Stimulated activated memory B cell treated with anti-CD40 and anti-IgM and Interleukin-4, amounts not matched to agents 10 μg/mL and 1 μg/mL and 100 μg/mL, for 72 hours (primary cell): Measurements from ENCODE around the gene YIPF2.
"Not testable (repeated sequence)": the region's sequence is repeated elsewhere in the genome, so short reads cannot be mapped to it uniquely, and the experiment has no call there.

Source experiments
- ATAC-seq: fragments of 150-1000 bp; cut with Tn5 transposase; 2 replicates; pipeline ENCODE4 v1.10.0; 2021
- H3K27ac Mint-ChIP-seq: one replicate; pipeline ENCODE4 v1.8.0; 2022; ENCODE audit warnings: mild to moderate bottlenecking, mixed read lengths
- H3K27me3 Mint-ChIP-seq: one replicate; pipeline ENCODE4 v1.8.0; 2022; ENCODE audit warnings: mixed read lengths
- H3K36me3 Mint-ChIP-seq: one replicate; pipeline ENCODE4 v1.8.0; 2022; ENCODE audit warnings: mixed read lengths
- H3K4me1 Mint-ChIP-seq: one replicate; pipeline ENCODE4 v1.8.0; 2022; ENCODE audit warnings: mixed read lengths
- H3K4me3 Mint-ChIP-seq: one replicate; pipeline ENCODE4 v1.8.0; 2022; ENCODE audit warnings: mild to moderate bottlenecking, moderate library complexity, mixed read lengths
- H3K9me3 Mint-ChIP-seq: one replicate; pipeline ENCODE4 v1.8.0; 2022; ENCODE audit warnings: mixed read lengths

YIPF2 gene

GRCh38 chr19:10877608-10878007 is 50.8 kb downstream of the YIPF2 start:
- H3K4me3 Mint-ChIP-seq, result peak overlapping the region; percentile 72
- peak overlapping the region; percentile 93 for H3K27ac Mint-ChIP-seq
- H3K9me3 Mint-ChIP-seq, result not testable (repeated sequence)

DNA sequence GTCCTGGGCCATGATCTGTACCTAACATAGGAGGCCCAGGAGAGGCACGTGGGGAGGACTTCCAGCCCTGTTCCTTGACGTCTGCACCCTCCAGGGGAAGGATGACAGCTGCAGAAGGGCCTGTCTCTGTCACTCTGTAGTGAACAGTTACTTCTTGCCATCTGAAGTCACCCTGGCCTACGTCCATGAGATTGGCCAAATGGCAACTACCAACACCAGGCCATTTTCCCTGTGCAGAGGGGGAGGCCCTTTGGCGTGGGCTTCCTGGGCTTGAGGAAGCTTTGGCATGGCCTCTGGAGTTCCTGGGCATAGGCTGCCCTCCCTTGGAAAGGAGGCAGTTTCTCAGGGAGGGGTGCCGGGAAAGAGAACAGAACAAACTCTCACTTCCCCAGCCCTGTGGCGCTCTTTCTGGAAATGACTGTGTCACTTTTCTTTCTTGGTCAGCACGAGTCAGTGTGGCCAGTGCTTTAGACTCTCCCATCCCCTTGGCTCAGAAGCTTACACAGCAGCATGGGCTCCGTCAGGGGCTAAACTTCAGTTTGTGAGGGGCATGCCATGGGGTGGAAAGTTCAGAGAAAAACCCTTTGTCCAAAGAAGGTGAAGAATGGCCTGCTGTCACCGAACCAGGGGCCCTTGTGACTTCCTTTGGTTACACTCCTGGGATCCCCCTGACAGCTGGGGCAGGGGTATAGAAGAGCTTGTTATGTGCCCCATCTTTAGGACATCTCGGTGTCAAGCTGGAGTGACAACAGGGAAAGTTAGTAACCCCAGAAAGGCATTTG is 51.8 kb downstream of the YIPF2 start:
- ATAC-seq, result peak; percentile 87
- H3K27me3 Mint-ChIP-seq, result no peaks in the 10 kb centered on the region
- peaks cover 68% of the 10 kb centered on the region for H3K4me1 Mint-ChIP-seq
- H3K4me3 Mint-ChIP-seq, result peak overlapping the region; percentile 48
- H3K36me3 Mint-ChIP-seq, result peaks cover 11% of the 10 kb centered on the region
- peak overlapping the region; percentile 93 for H3K27ac Mint-ChIP-seq
- no peaks in the 10 kb centered on the region for H3K9me3 Mint-ChIP-seq

More at GRCh38 chr19:10877608-10878007, 50.8 kb downstream of the YIPF2 start:
- H3K36me3 Mint-ChIP-seq, result peaks cover 11% of the 10 kb centered on the region
- H3K27me3 Mint-ChIP-seq, ATAC-seq: not testable (repeated sequence)
- peaks cover 65% of the 10 kb centered on the region for H3K4me1 Mint-ChIP-seq

- Mint-ChIP-seq H3K9me3 (no peaks in the 10 kb centered on the region), H3K27ac (peak overlapping the region; percentile 83), H3K27me3 (no peaks in the 10 kb centered on the region), H3K4me3 (peak overlapping the region; percentile 67), H3K4me1 (peaks cover 72% of the 10 kb centered on the region), H3K36me3 (peaks cover 6% of the 10 kb centered on the region)
- ATAC-seq, result no peak
Observed at GRCh38 chr19:10874024-10874423, 54.4 kb downstream of the YIPF2 start.

GRCh38 chr19:10872546-10873107 is 55.8 kb downstream of the YIPF2 start:
- Mint-ChIP-seq H3K27ac (peak overlapping the region; percentile 83), H3K4me3 (peak overlapping the region; percentile 80), H3K27me3 (no peaks in the 10 kb centered on the region), H3K36me3 (no peaks in the 10 kb centered on the region), H3K4me1 (peaks cover 72% of the 10 kb centered on the region), H3K9me3 (no peaks in the 10 kb centered on the region)
- no peak for ATAC-seq
